Activated CD4-positive, alpha-beta T cell treated with anti-CD3 and anti-CD28 coated beads, Interleukin-2, amount 50 U/mL, for 48 hours (primary cell): ENCODE measurements around the gene STON1.
A peak's percentile ranks its signal among the peaks of the same experiment; 100 is the strongest.
"Not testable (repeated sequence)": the region's sequence is repeated elsewhere in the genome, so short reads cannot be mapped to it uniquely, and the experiment has no call there.

Source experiments
- DNase-seq, 2 experiments: peaks; one replicate each; pipeline ENCODE4 v3.0.0-alpha.2; 2020

Gene STON1, protein sequence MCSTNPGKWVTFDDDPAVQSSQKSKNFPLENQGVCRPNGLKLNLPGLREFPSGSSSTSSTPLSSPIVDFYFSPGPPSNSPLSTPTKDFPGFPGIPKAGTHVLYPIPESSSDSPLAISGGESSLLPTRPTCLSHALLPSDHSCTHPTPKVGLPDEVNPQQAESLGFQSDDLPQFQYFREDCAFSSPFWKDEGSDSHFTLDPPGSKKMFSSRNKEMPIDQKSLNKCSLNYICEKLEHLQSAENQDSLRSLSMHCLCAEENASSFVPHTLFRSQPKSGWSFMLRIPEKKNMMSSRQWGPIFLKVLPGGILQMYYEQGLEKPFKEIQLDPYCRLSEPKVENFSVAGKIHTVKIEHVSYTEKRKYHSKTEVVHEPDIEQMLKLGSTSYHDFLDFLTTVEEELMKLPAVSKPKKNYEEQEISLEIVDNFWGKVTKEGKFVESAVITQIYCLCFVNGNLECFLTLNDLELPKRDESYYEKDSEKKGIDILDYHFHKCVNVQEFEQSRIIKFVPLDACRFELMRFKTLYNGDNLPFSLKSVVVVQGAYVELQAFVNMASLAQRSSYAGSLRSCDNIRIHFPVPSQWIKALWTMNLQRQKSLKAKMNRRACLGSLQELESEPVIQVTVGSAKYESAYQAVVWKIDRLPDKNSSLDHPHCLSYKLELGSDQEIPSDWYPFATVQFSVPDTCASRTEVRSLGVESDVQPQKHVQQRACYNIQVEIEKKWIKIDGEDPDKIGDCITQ

GRCh38 chr2:48530033-48530811, at the start of gene STON1:
TSS of gene STON1 (plus strand) at chr2:48530154. CDS start at chr2:48580634, 50,480 bp downstream.
- peak; percentile 23 to 25 for DNase-seq

DNA sequence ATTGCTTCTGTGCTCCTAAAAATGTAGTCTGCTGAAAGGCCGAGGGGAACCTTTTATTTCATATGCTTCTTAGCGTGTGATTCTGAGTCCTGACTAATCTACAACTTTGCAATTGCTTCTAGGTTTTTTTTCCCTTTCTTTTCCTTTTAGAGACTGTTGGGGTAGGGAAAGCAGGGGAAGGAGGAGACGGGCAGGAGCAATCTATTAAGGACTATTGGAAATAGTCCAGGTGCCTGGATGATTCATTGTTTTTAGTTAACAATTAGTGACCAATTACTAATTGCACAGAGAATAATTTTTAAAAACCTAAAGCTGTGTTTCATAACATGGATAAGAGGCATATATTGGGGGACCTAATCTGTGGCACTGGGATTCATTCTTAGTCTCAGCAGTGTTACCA, 49.4 kb upstream of the STON1 start:
- DNase-seq: no peak

- DNase-seq: no peak
Observed at GRCh38 chr2:48482313-48482712, 47.6 kb upstream of the STON1 start.

DNA sequence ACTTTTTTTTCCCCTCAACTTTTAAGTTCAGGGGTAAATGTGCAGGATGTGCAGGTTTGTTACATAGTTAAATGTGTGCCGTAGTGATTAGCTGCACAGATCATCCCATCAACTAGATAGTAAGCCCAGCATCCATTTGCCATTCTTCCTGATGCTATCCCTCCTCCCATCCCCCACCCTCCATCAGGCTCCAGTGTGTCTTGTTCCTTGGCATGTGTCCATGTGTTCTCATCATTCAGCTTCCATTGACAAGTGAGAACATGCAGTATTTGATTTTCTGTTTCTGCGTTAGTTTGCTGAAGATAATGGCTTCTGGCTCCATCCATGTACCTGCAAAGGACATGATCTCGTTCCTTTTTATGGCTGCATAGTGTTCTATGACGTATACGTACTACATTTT, 47.2 kb upstream of the STON1 start:
- DNase-seq: no peak

DNA sequence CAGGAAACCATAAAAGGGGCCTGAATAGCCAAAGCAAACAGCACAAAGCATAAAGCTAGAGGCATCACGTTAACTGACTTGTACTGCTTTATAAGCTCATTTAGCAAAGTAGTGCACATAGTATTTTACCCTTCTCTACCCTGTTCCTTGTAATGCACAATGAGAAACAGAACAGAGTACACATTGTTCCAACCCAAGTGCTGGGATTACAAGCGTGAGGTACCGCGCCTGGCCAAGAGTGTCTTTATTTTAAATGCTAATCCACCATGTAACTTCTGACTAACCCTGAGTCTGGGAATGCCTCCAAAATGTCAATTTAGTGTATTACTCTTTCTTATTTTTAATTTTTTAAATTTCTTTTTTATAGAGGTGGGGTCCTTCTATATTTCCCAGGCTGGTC, 46.4 kb upstream of the STON1 start:
- DNase-seq: no peak

DNA sequence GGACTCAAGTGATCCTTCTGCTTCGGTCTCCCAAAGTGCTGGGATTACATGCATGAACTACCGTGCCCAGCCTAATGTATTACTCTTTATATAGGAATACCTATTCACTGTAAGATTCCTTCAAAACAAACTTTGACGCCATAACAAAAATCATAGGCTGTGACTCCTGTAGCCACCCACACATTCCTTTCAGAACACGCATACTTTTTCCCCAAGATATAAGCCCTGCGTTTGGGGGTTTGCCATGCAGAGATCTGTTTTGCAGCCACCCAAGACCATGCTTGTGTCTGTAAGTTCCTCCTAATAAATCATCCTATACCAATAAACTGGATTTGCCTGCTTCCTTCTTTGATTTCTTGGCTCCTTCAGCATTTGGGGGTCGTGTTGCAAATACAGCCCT, 46.0 kb upstream of the STON1 start:
- no peak for DNase-seq

GRCh38 chr2:48488545-48488944, 41.4 kb upstream of the STON1 start:
- DNase-seq: no peak

DNA sequence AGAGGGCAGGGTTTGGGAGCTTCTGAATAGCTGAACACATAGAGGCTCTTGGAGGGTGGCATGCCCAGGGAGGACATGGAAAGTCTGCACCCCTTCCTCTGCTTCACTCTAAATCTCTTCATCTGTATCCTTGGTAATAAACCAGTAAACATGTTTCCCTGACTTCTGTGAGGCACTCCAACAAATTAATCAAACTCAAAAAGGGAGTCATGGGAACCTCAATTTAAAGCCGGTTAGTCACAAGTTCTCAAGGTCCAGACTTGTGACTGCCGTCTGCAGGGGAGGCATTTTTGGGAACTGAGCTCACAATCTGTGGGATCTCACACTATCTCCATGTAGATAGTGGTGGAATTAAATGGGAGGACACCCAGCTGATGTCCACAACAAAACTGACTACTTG, 33.1 kb upstream of the STON1 start:
- no peak for DNase-seq

GRCh38 chr2:48504647-48505327, 25.2 kb upstream of the STON1 start:
- DNase-seq: no peak

- no peak for DNase-seq
Observed at GRCh38 chr2:48507111-48507510, 22.8 kb upstream of the STON1 start.

DNA sequence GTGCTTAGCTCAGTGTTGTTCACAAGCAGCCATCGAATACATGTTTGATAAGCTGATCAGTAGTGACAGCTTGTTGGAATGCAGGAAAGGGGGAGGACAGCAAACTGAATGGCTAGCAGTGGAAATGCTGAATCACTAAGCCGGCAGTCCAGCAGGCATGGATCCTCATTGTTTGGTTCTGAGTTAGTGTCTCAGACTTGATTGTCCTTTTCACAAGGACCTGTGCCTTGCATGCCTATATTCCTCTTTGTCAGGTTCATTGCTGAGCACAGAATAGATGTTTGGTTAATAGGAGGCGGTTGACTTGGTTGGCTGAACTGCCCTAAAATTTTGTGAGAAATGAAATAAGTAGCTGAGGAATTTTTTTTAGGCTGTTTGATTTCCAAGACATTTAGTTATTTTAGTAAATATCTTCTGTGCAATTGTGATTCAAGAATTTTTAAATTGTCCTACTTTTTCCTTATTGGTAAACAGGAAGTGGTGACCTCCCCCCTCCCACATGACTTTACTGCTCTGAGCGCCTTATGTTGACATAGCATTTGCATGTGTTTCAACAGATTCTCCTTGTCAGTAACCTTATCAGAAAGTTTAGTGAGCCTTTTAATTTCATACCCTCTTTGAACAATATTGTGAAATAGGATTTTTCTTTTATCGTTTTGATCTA, 21.4 kb upstream of the STON1 start:
- DNase-seq: no peak

DNA sequence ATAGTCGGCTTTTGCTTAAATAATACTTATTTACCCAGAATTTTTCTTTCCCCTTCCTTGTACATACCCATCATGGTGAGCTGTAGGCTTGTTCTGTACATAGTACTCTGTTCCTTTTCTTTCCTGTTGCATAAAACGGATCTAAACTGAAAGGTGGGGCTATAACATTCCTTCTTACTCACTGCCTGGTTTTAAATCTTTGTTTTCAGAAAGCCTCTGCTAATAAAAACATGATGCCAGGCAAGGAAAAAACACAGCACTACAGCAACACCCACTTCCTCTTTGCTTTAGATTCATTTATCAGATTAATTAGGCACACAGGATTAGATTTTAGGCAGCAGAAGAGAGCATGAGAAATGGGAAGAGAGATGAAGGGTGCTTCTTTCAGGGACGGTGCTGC, 19.6 kb upstream of the STON1 start:
- DNase-seq: no peak

GRCh38 chr2:48511849-48512470, 18.0 kb upstream of the STON1 start:
- no peak for DNase-seq

DNA sequence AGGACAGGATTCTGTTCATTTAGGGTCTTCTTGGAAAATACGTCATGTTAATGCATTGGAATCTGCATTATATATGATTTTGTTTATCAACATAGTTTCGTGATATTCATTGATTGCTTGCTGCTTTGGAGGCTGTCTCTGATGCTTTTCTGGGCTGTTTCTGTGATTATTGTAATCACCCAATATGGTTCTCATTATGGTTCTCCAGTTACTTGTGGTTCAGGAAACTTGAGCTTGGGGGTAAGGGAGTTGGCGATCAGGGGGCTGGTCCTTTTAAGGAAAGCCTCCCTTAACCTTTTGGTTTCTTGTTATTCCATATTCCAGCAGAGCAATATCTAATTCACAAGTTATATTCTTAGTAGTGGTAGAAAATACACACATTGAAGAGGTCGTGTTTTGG, 17.4 kb upstream of the STON1 start:
- no peak for DNase-seq

- DNase-seq: no peak
Observed at GRCh38 chr2:48514348-48515003, 15.5 kb upstream of the STON1 start.

DNA sequence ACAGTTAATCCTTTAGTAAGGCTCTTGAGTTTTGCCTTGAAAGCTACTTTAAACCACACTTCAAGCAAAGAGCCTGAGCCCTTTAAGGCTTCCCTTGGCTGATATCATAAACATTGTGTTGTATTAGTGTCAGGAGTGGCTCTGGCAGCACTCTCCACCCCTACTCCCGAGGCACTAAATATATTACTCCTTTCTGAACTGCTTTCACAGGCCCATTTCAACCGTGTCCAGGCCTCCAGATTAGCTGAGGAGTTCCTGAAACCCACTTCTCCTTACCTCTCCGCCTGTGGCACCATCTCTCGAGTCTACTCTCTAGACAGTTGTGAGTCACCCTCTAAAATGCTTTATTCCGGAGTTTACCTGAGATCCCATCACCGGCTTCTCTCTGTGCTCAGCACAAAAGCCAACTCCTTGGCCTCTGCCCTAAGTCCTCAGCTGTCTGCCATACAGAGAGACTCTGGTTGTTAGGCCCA, 14.4 kb upstream of the STON1 start:
- no peak for DNase-seq

- no peak for DNase-seq
Observed at GRCh38 chr2:48519593-48519992, 10.4 kb upstream of the STON1 start.

DNA sequence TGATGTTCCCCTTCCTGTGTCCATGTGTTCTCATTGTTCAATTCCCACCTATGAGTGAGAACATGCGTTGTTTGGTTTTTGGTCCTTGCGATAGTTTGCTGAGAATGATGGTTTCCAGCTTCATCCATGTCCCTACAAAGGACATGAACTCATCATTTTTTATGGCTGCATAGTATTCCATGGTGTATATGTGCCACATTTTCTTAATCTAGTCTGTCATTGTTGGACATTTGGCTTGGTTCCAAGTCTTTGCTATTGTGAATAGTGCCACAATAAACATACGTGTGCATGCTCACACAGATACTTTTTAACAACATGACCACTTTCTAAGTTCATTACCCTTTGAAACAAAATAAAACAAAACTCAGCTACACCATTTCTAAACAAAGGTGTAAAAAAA, 5.2 kb upstream of the STON1 start:
- not testable (repeated sequence) for DNase-seq

DNA sequence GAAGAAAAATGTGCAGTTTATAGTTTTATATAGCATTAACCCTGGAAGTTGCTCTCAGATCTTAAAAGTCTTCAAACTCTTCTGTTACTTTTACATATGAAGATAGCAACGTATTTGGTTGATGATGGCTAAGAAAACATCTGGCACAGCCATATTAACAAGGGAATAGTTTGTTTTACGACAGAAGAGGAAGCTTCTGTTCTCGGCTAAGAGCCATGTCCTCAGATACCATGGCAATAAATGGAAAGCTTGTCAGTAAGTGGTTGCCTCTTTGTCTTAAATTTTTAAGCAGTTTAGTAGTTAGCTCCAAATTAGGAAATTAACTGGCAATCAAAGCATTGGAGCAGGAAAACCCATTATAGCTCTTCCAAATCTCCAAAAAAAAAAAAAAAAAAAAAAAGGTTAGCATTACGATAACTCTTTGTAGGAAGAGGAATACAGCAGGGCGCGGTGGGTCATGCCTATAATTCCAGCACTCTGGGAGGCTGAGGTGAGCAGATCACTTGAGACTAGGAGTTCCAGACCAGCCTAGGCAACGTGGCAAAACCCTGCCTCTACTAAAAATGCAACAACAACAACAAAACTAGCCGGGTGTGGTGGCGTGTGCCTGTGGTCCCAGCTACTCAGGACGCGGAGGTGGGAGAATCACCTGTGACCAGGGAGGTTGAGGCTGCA, 4.5 kb upstream of the STON1 start:
- DNase-seq: no peak

- no peak for DNase-seq
Observed at GRCh38 chr2:48527226-48527885, 2.6 kb upstream of the STON1 start.
